Cerebellar cortex (tissue), 1 donor: Measurements from ENCODE around the gene BBS2.
"Not testable (repeated sequence)": the region's sequence is repeated elsewhere in the genome, so short reads cannot be mapped to it uniquely, and the experiment has no call there.

Source experiments
- DNase-seq: peaks from one replicate; pipeline ENCODE4 v3.0.0-alpha.2; 2015; ENCODE audit warnings: low spot score

BBS2 gene

GRCh38 chr16:56525236-56525635 is 5.4 kb upstream of the BBS2 start:
- no peak for DNase-seq

GRCh38 chr16:56520251-56520577 is 390 bp upstream of the BBS2 start:
- no peak for DNase-seq

GRCh38 chr16:56518425-56518824 is 1.4 kb downstream of the BBS2 start:
- no peak for DNase-seq

- DNase-seq = no peak
These were observed 2.6 kb downstream of the BBS2 start for GRCh38 chr16:56517206-56517605.

- peak; percentile 10 for DNase-seq
These were observed 4.2 kb downstream of the BBS2 start for GRCh38 chr16:56515665-56516064.

GRCh38 chr16:56514845-56515244 is 5.0 kb downstream of the BBS2 start:
- peak; percentile 24 for DNase-seq

- peak; percentile 91 for DNase-seq
These were observed 5.9 kb downstream of the BBS2 start for GRCh38 chr16:56513972-56514371.

GRCh38 chr16:56513091-56513490 is 6.7 kb downstream of the BBS2 start:
- no peak for DNase-seq

GRCh38 chr16:56512025-56512424 is 7.8 kb downstream of the BBS2 start:
- DNase-seq = no peak

GRCh38 chr16:56510544-56510943 is 9.3 kb downstream of the BBS2 start:
- DNase-seq = no peak

- no peak for DNase-seq
These were observed 12.9 kb downstream of the BBS2 start for GRCh38 chr16:56506941-56507340.

DNA sequence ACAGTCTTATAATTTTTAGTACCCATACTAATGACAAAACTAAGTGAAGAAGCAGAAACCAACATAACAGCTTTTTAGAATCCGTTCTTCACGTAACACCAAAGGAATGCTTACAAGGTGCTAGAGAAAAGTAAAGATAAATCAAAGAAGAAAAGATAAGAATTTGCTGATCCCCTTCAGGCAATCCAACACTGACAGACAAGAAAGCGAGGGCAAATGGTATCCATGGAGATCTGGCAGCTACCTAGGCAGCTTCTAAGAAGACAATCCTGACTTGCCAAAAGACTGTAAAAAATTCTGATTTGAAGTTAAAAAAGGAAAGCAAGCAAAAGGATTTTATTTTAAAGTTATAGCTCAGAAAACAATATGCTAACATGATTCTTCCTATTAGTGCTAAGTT is 14.6 kb downstream of the BBS2 start:
- DNase-seq = no peak

DNA sequence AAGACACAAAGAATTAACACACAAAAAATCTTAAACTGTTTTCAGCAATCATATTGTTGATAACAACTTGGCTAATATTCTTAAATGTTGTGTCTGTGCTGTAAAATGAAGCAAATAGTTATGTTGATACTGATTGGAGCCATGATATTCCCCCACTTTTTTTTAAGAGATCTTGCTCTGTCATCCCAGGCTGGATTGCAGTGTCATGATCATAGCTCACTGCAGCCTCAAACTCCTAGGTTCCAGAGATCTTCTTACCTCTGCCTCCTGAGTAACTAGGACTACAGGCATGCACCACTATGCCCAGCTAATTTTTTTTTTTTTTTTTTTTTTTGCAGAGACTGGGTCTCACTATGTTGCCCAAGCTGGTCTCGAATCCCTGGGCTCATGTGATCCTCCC is 26.0 kb downstream of the BBS2 start:
- no peak for DNase-seq

DNA sequence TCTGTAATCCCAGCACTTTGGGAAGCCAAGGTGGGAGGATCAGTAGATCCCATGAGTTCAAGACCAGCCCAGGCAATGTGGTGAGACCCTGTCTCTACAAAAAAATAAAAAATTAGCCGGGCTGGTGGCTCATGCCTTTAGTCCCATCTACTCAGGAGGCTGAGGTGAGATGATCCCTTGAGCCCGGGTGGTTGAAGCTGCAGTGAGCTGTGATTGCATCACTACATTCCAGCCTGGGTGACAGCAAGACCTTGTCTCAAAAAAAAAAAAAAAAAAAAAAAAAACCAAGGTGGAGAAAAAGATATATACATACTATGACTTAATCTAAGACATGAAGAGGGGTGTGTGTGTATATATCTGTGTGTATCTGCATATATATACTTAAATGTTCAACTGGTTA is 26.7 kb downstream of the BBS2 start:
- no peak for DNase-seq

GRCh38 chr16:56491657-56492261 is 28.1 kb downstream of the BBS2 start:
- no peak for DNase-seq

GRCh38 chr16:56488868-56489267 is 31.0 kb downstream of the BBS2 start:
- DNase-seq = not testable (repeated sequence)

DNA sequence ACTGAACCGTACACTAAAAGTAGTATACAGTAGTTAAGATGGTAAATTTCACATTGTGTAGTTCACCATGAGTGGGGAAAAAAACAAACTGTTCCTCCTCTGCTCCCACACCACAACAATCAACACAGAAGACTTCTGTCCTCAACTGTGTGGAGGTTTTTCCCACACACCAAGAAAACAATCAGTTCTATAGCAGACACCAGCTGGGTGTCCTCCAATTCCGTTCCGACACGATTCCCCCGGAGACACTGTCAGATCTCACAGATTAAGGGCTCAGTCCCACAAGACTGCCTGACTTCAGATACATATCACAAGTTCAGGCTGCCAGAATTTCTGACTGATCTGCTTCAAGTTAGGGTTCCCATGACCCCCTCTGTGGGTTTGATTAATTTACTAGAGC is 31.8 kb downstream of the BBS2 start:
- no peak for DNase-seq

DNA sequence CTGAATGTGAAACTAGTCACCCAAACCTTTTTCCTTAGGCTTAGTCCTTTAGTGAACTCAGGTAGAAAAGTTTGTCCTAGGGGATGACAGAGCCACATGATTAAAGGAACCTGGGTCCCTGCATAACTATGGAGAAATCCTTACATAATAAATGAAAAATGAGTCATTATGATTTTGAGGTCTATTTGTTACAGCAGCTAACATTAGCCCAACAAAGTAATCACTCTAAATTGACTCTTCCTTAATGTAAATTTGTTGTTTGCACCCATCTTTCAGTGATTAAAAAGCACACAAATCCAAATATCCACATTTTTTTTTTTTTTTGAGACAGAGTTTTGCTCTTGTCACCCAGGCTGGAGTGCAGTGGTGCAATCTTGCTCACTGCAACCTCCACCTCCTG is 36.4 kb downstream of the BBS2 start:
- DNase-seq = no peak

DNA sequence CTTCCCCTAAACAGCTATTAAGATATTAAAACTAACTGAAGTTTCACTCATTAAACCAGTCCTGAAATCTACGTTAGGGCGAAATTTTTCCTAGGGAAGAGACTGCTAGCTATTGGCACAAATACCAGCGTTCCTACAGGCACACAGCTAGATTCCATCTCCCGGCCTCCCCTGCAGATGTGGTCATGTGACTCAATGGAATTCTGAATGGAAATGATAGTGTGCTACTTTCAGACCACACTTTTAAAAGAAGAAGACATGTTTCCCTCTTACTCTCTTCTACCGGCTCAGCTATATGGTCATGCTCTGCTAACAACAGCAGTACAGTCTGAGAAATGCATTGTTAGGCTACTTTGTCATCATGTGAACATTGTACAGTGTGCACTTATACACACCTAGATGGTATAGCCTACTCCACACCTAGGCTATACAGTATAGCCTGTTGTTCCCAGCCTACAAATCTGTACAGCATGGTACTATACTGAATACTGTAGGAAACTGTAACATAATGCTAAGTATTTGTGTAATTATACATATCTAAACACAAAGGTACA is 37.1 kb downstream of the BBS2 start:
- no peak for DNase-seq

GRCh38 chr16:56481468-56482122 is 38.2 kb downstream of the BBS2 start:
- DNase-seq = no peak

DNA sequence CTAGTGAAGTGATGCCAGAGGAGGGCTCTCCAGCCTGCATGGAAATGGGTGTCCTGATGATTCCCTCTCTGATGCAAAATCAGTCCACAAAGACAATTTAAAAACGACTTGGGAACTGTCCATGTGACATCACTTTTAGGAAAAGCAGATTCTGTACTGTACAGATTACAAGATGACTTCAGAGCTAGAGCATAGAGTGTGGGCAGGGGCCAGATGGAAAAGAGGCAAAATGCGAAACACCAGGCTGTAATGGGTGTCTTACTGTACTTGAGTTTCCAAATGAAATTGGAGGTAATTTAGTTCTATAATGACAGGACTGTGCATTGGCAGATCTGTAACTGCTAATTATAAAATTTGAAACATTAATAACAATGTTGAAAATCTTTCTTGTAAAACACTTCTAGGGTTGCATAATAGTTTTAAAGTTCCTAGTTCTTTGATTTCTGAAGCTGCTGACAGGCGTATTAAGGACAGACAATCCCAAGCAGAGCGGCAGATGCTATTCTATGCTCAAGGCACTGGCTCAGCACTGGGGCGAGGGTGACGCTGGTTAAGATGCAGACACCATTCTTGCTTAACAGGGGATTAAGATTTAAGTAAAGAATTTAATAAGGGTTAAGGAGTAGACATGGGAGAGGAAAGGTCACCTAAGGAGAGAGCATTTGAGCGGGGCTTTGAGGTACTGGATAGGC is 38.9 kb downstream of the BBS2 start:
- no peak for DNase-seq

DNA sequence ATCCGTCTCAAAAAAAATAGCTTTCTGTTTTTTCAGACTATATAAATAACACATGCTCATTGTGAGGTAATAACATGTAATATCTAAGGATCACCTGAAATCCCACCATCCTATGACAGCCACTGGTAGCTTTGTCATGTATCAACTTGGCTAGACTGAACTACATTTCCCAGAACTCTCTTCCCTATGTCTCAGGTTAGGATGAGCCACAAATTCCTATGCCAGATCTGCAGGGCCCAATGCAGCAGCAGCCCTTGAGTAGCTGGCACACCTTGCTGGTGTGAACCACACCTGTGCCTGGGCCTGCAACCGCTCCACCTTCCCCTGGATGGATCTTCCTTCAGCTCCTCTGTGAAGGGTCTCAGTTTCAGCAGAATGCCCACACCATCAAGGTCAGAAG is 40.4 kb downstream of the BBS2 start:
- DNase-seq = no peak

DNA sequence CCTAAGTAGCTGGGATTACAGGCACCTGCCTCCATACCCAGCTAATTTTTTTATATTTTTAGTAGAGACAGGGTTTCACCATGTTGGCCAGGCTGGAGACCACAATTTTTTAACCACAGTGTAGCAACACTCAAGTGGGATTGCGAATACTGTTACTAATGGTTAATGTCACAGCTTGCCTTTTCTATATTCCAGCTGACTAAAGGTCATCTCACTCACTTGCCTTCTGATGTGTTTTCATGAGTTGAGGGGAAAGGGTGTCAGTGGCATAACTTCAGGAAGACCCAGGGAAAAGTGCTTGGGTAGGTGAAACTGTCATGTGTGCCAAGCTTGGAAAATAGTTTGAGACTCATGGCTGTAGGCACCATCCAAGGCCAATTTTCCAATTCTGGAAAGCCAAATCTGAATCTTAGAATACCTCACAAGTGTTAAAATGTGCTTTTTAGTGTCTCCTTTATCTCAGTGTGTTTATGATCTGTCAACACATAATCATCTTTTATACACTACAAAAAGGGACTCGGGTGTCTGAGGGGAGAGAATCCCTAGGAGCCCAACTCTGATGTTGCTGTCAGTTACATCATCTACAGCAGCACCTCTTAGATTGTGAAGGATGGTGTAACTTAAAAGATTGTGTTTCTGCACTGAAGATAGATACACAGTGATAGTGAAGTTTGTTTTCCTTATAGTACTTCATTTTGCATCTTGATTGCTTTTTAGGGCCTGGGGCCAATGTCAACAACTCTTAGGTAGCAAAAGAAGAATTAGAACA is 41.4 kb downstream of the BBS2 start:
- no peak for DNase-seq
